ENCODE data around the gene CUBN. TPM values are rescaled to one million over a fixed set of nuclear protein-coding genes. Genes with fewer than 3 reads are reported as not detected.

The CUBN gene
- polyA plus RNA-seq, 1 experiment, result 0.76 TPM

- no peak for DNase-seq (ENCODE audit: low read depth, low spot score)
- Histone ChIP-seq H3K27me3 (ENCODE audit: control insufficient read depth, insufficient read depth, low read length) (no peaks in the 10 kb centered on the region), H3K9me3 (ENCODE audit: control insufficient read depth, insufficient read depth, low read length) (no peaks in the 10 kb centered on the region), H3K4me3 (ENCODE audit: low read depth, low read length) (no peak overlapping the region), H3K27ac (ENCODE audit: low read depth, low read length) (no peak overlapping the region)
- no peak for TF ChIP-seq CTCF (IDR thresholded peaks at IDR 0.05; ENCODE audit: low read depth, low read length)
- POLR2A ChIA-PET, result no interaction called here
- CTCF ChIA-PET, result interaction anchor here (0.6 to 1.4 kb wide), 3 partner anchors 15 to 681 kb away, joined by 3 to 4 read pairs (median 3); no protein-coding TSS in a partner anchor
These were observed 335.6 kb downstream of the CUBN start for GRCh38 chr10:16794005-16794404.

GRCh38 chr10:16792675-16793074 lies 336.9 kb downstream of the CUBN start:
- TF ChIP-seq CTCF (IDR thresholded peaks at IDR 0.05; ENCODE audit: low read depth, low read length), result no peak
- Histone ChIP-seq H3K27ac (ENCODE audit: low read depth, low read length) (no peak overlapping the region), H3K9me3 (ENCODE audit: control insufficient read depth, insufficient read depth, low read length) (no peaks in the 10 kb centered on the region), H3K27me3 (ENCODE audit: control insufficient read depth, insufficient read depth, low read length) (no peaks in the 10 kb centered on the region), H3K4me3 (ENCODE audit: low read depth, low read length) (no peak overlapping the region)
- ChIA-PET CTCF (no interaction called here), POLR2A (no interaction called here)
- DNase-seq (ENCODE audit: low read depth, low spot score), result no peak

- ChIA-PET CTCF (interaction anchor here (2.2 kb wide), 1 partner anchor 12 kb away, joined by 9 read pairs; no protein-coding TSS in a partner anchor), POLR2A (no interaction called here)
- H3K9me3 ChIP-seq (ENCODE audit: control insufficient read depth, insufficient read depth, low read length), result no peaks in the 10 kb centered on the region
These were observed 339.8 kb downstream of the CUBN start for GRCh38 chr10:16789765-16790164.

GRCh38 chr10:16789261-16789660 lies 340.4 kb downstream of the CUBN start:
- no peaks in the 10 kb centered on the region for H3K27me3 ChIP-seq (ENCODE audit: control insufficient read depth, insufficient read depth, low read length)
- no peak overlapping the region for H3K4me3 ChIP-seq (ENCODE audit: low read depth, low read length)
- ChIA-PET POLR2A (no interaction called here), CTCF (interaction anchor here (0.9 to 2.2 kb wide), 3 partner anchors 12 to 887 kb away, joined by 5 to 9 read pairs (median 6); no protein-coding TSS in a partner anchor)
- H3K9me3 ChIP-seq (ENCODE audit: control insufficient read depth, insufficient read depth, low read length), result no peaks in the 10 kb centered on the region
- TF ChIP-seq CTCF (IDR thresholded peaks at IDR 0.05; ENCODE audit: low read depth, low read length), result no peak
- no peak for DNase-seq (ENCODE audit: low read depth, low spot score)
- no peak overlapping the region for H3K27ac ChIP-seq (ENCODE audit: low read depth, low read length)

More at GRCh38 chr10:16789765-16790164, 339.8 kb downstream of the CUBN start:
- Histone ChIP-seq H3K27ac (ENCODE audit: low read depth, low read length) (no peak overlapping the region), H3K4me3 (ENCODE audit: low read depth, low read length) (no peak overlapping the region), H3K27me3 (ENCODE audit: control insufficient read depth, insufficient read depth, low read length) (no peaks in the 10 kb centered on the region)
- no peak for TF ChIP-seq CTCF (IDR thresholded peaks at IDR 0.05; ENCODE audit: low read depth, low read length)
- no peak for DNase-seq (ENCODE audit: low read depth, low spot score)

- no peak overlapping the region for H3K4me3 ChIP-seq (ENCODE audit: low read depth, low read length)
- ChIA-PET POLR2A (no interaction called here), CTCF (interaction anchor here (0.6 to 2.2 kb wide), 4 partner anchors 11 to 886 kb away, joined by 4 to 9 read pairs (median 6); no protein-coding TSS in a partner anchor)
- TF ChIP-seq CTCF (IDR thresholded peaks at IDR 0.05; ENCODE audit: low read depth, low read length), result no peak
- no peaks in the 10 kb centered on the region for H3K27me3 ChIP-seq (ENCODE audit: control insufficient read depth, insufficient read depth, low read length)
- DNase-seq (ENCODE audit: low read depth, low spot score), result no peak
- H3K27ac ChIP-seq (ENCODE audit: low read depth, low read length), result no peak overlapping the region
- no peaks in the 10 kb centered on the region for H3K9me3 ChIP-seq (ENCODE audit: control insufficient read depth, insufficient read depth, low read length)
These were observed 340.8 kb downstream of the CUBN start for GRCh38 chr10:16788778-16789177.
